SU-DHL-6 (cell line): ENCODE results near the gene DCDC1.

ENCODE experiments used
- EZH2phosphoT487 ChIP-seq: fragments of 200-600 bp; sonication (generic), shearing (Covaris generic); conservative IDR thresholded peaks from 2 replicates; pipeline ENCODE4 v1.6.1; 2018; ENCODE audit warnings: mild to moderate bottlenecking, antibody characterized with exemption, low read length, moderate library complexity, mixed read lengths
- TF ChIP-seq, protein P1 (sequence below): fragments of 200-600 bp; sonication (generic); IDR thresholded peaks from one replicate; pipeline ENCODE4 v1.5.1; 2017; ENCODE audit warnings: antibody characterized with exemption, mild to moderate bottlenecking, low read length, moderate library complexity; ENCODE audit not compliant: insufficient read depth, poor library complexity, severe bottlenecking

DNA sequence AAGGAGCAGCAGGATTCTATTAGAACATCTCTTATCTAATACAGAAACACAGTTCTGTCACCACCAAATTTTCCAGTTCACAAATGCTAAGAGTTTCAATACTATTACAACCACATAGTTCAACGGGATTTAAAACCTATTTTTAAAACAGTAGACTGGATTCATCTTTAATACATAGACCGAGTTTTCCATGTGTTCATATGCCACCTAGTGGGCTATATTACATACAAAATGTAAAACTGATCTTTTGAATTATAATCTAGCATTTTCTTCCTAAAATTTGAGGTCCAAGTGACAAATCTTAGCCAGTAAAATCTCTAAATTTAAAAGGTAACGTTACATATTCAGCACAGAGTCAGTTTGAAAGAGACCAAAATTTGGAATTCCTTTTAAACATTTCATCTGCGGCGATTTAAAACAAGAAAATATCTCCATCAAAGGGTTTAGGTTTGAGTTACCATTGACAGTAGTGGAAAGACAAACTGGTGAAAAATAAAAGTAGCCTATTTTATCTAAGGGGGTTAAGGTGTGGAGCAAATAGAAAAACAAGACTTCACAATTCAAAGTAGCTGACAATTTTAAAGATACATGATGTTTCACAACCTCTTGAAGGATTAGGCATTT, 514.0 kb downstream of the DCDC1 start:
- TF ChIP-seq, protein P1, sequence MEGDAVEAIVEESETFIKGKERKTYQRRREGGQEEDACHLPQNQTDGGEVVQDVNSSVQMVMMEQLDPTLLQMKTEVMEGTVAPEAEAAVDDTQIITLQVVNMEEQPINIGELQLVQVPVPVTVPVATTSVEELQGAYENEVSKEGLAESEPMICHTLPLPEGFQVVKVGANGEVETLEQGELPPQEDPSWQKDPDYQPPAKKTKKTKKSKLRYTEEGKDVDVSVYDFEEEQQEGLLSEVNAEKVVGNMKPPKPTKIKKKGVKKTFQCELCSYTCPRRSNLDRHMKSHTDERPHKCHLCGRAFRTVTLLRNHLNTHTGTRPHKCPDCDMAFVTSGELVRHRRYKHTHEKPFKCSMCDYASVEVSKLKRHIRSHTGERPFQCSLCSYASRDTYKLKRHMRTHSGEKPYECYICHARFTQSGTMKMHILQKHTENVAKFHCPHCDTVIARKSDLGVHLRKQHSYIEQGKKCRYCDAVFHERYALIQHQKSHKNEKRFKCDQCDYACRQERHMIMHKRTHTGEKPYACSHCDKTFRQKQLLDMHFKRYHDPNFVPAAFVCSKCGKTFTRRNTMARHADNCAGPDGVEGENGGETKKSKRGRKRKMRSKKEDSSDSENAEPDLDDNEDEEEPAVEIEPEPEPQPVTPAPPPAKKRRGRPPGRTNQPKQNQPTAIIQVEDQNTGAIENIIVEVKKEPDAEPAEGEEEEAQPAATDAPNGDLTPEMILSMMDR = peak; percentile 12
- TF ChIP-seq EZH2phosphoT487 = no peak
